ENCODE results near the gene S100A7. TPM values are rescaled to one million over a fixed set of nuclear protein-coding genes. Genes with fewer than 3 reads are reported as not detected.

S100A7 gene
- total and polyA plus RNA-seq, 2 of the 4 experiments (the other 2 are of a cell fraction) = not detected

GRCh38 chr1:153426809-153427208 is 33.6 kb downstream of the S100A7 start:
- no peak overlapping the region for H2BK5ac ChIP-seq (ENCODE audit: low read depth, low read length, poor library complexity, severe bottlenecking)
- H4K5ac ChIP-seq (ENCODE audit: low read depth, low read length) = no peak overlapping the region
- in situ Hi-C loops (cut with MboI; ENCODE audit: low sequenced_read_pairs) (no loop called here), dilution Hi-C loops (cut with HindIII; ENCODE audit: low sequenced_read_pairs, unreplicated experiment) (no loop called here), intact Hi-C loops (cut with micrococcal nuclease) (no loop called here)
- H3K23ac ChIP-seq (ENCODE audit: low read depth, low read length) = no peak overlapping the region
- H3K9me1 ChIP-seq (ENCODE audit: insufficient read depth, low read length) = peaks cover 3% of the 10 kb centered on the region; the same call in 1 of the 2 replicates
- H3K27ac ChIP-seq (ENCODE audit: insufficient read depth, low read length) = no peak overlapping the region
- no peak overlapping the region for H3K4ac ChIP-seq (ENCODE audit: low read depth, low read length)
- DNase-seq (no peak), ATAC-seq (ENCODE audit: low read depth) (no peak)
- CTCF ChIA-PET = no interaction called here
- no peak overlapping the region for H3K9ac ChIP-seq (ENCODE audit: low read depth, low read length)
- no peak overlapping the region for H4K8ac ChIP-seq (ENCODE audit: low read depth in 2 of 2, low read length in 2 of 2)
- no TSS peak for BruUV-seq (replicated peaks)
- H3K4me1 ChIP-seq (ENCODE audit: control insufficient read depth, insufficient read depth, low read length) = no peaks in the 10 kb centered on the region
- POLR2A ChIA-PET (ENCODE audit: unreplicated experiment) = no interaction called here
- no peak overlapping the region for H3K4me2 ChIP-seq (ENCODE audit: low read depth, low read length)
- WGBS, 2 experiments (ENCODE audit: extremely low coverage in 2 of 2, insufficient read length in 1 of 2) = no CpG with 5 or more reads among the region's 1 CpG
- H3K56ac ChIP-seq (ENCODE audit: extremely low read depth, insufficient read depth, low read length) = no peak overlapping the region
- H2BK20ac ChIP-seq (ENCODE audit: low read depth, low read length) = no peak overlapping the region
- no peaks in the 10 kb centered on the region for H3K36me3 ChIP-seq (ENCODE audit: control insufficient read depth, insufficient read depth, low read length)
- no peak overlapping the region for H2BK15ac ChIP-seq (ENCODE audit: low read depth, low read length)
- H3K14ac ChIP-seq (replicated peaks; ENCODE audit: low read depth, low read length) = no peak overlapping the region
- no peaks in the 10 kb centered on the region for H4K20me1 ChIP-seq (ENCODE audit: insufficient read depth, low read length)
- H2AK9ac ChIP-seq (replicated peaks; ENCODE audit: low read depth, low read length, poor library complexity) = no peak overlapping the region
- TF ChIP-seq USF2 (IDR thresholded peaks at IDR 0.05; ENCODE audit: low read depth, low read length) (no peak), MAZ (IDR thresholded peaks at IDR 0.05; ENCODE audit: borderline replicate concordance, low read depth, low read length) (no peak), RFX5 (IDR thresholded peaks at IDR 0.05; ENCODE audit: low read depth, low read length) (no peak), FOS (IDR thresholded peaks at IDR 0.05; ENCODE audit: low read depth, low read length) (no peak), RAD21 (IDR thresholded peaks at IDR 0.05; ENCODE audit: low read length) (no peak), POLR2A (IDR thresholded peaks at IDR 0.05; ENCODE audit: low read depth, low read length) (no peak), NFE2L2 (IDR thresholded peaks at IDR 0.05; ENCODE audit: low read depth, low read length) (no peak), CHD1 (IDR thresholded peaks at IDR 0.05; ENCODE audit: low read depth, low read length) (no peak), CEBPB (IDR thresholded peaks at IDR 0.05; ENCODE audit: low read depth, low read length) (no peak)
- no peak overlapping the region for H3K18ac ChIP-seq (ENCODE audit: low read depth, low read length)
- H3K79me1 ChIP-seq (ENCODE audit: low read depth in 1 of 2, low read length in 2 of 2) = no peaks in the 10 kb centered on the region
- H3K27me3 ChIP-seq (ENCODE audit: control insufficient read depth, insufficient read depth, low read length) = peaks cover 6% of the 10 kb centered on the region; the same call in 1 of the 2 replicates
- H2BK120ac ChIP-seq (ENCODE audit: low read depth, low read length) = no peak overlapping the region
- H2AK5ac ChIP-seq (ENCODE audit: low read depth, low read length) = no peak overlapping the region
- no peak overlapping the region for H3K4me3 ChIP-seq (ENCODE audit: insufficient read depth, low read depth, low read length)
- no peaks in the 10 kb centered on the region for H3K9me3 ChIP-seq (ENCODE audit: control insufficient read depth, insufficient read depth, low read length)
- H4K91ac ChIP-seq (ENCODE audit: insufficient read depth, low read depth, low read length) = no peak overlapping the region
- H2AFZ ChIP-seq (replicated peaks; ENCODE audit: low read length, poor library complexity) = no peak overlapping the region

Measured in IMR-90 (cell line).